ENCODE results near the gene GEMIN7.

- TF ChIP-seq REST (IDR thresholded peaks at IDR 0.05; ENCODE audit: unreplicated experiment) = no peak
- no peak for TF ChIP-seq EZH2 (IDR thresholded peaks at IDR 0.05; ENCODE audit: low read depth, unreplicated experiment)
- TF ChIP-seq CREB1 (CRISPR knock-in tag; IDR thresholded peaks at IDR 0.05; ENCODE audit: low read depth) = no peak
- TF ChIP-seq CTCF (conservative IDR thresholded peaks at IDR 0.05; ENCODE audit: low read depth in 2 of 2) = no peak
- TF ChIP-seq ZNF331 (CRISPR knock-in tag; IDR thresholded peaks at IDR 0.05; ENCODE audit: low read depth) = no peak
- no peak for TF ChIP-seq EZH2phosphoT487 (IDR thresholded peaks at IDR 0.05; ENCODE audit: unreplicated experiment)
- no peak for TF ChIP-seq ETS1 (IDR thresholded peaks at IDR 0.05)
- TF ChIP-seq POLR2AphosphoS5 (IDR thresholded peaks at IDR 0.05; ENCODE audit: low read depth) = no peak
- no peak for TF ChIP-seq JUNB (IDR thresholded peaks at IDR 0.05; ENCODE audit: unreplicated experiment)
Measured at GRCh38 chr19:45125360-45125759, 46.3 kb downstream of the GEMIN7 start.

All from GM23338 (cell line).